ENCODE data around the gene LSM7.
"Not testable (repeated sequence)": the region's sequence is repeated elsewhere in the genome, so short reads cannot be mapped to it uniquely, and the experiment has no call there.

The LSM7 gene

DNA sequence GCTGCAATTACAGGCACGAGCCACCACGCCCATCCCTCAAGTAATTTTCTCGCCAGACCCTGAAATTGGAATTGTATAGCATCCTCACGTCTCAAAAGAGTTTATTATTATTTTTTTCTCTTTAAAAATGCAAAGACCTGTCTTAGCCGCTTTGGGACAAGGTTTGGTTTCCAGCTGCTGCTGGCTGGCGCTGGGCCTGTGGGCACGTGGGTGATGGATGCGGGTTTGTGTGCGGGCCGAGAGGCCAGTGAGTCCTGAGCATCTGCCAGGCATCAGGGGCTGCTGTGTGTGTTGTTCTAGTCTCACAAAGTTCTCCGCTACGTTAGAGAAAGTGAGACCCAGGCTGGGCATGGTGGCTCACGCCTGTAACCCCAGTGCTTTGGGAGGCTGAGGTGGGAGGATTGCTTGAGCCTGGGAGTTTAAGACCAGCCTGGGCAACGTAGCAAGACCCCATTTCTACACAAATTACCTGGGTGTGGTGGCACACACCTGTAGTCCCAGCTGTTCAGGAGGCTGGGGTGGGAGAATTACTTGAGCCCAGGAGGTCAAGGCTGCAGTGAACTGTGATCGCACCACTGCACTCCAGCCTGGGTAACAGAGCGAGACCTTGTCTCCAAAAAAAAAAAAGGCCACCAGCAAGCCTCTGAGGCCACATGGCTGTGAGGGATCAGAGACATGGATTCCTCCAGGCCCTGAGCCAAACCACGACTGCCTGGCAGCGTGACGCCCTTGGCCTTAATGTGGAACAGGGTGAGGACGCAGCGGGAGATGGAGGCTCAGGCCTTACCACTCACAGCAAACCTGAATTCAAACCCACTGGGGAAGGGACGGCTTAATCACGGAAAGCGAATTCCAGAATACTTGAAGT is 27.0 kb upstream of the LSM7 start:
- no peak for DNase-seq (ENCODE audit: low read depth in 2 of 2)

GRCh38 chr19:2354670-2355069 is 26.3 kb upstream of the LSM7 start:
- no peak for DNase-seq (ENCODE audit: low read depth in 2 of 2)

- DNase-seq (ENCODE audit: low read depth in 2 of 2), result no peak
Measured at GRCh38 chr19:2353887-2354592, 25.7 kb upstream of the LSM7 start.

DNA sequence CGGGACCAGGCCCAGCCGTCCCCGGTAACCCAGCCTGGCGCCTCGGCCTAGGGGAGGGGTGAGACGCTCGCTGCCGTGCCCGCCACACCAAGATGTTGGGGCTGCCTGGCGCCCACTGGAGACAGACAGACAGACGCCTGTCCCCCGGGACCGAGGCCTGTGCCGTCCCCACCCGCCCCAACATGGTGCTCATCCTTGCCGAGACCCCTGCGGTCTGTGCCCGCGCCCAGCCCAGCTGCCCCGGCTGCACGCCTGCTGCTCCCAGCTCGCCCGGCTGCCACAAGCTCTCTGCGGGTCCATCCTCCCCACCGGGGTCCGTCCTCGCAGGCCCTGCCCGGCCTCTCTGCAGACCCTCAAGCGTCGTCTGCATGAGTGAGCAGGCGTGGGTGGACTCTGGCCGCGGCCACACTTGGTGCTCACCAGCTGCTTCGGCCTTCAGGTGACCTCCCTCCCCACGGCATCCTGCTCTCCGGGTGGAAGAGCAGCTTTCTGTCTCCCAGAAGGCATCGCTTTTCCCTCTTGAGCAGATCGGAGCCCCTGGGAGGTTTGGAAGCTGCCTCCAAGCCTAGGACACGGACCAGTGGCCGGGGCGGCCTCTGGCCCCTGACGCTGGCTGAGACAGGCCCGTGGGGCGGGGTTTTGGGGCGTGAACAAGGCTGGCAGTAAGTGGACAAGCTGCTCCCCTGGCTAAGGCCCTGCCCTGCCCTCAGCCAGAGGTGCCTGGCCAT is 24.9 kb upstream of the LSM7 start:
- no peak for DNase-seq (ENCODE audit: low read depth in 2 of 2)

DNA sequence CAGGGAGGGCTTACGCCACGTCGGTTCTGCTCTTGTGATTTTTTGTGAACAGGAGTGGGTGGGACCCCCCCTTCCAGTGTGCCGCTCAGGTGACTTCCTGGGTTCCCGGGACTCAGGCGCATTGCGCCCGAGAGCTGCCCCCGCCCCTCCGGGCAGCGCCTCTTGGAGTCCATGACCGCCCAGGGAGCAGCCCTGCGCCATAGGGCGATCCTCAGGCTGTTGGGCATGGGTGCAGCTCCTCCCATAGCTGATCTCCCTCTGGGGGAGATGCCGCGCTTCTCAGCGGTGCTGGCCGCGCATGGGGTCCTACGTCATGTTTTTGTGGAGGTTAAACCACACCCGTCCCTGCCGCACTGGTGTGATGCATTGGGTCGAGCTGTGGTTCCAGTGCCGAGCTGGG is 23.7 kb upstream of the LSM7 start:
- no peak for DNase-seq (ENCODE audit: low read depth in 2 of 2)

- no peak for DNase-seq (ENCODE audit: low read depth in 2 of 2)
Measured at GRCh38 chr19:2351591-2351990, 23.2 kb upstream of the LSM7 start.

- DNase-seq (ENCODE audit: low read depth in 2 of 2), result no peak
Measured at GRCh38 chr19:2350656-2351055, 22.3 kb upstream of the LSM7 start.

GRCh38 chr19:2349818-2350217 is 21.4 kb upstream of the LSM7 start:
- not testable (repeated sequence) for DNase-seq (ENCODE audit: low read depth in 2 of 2)

DNA sequence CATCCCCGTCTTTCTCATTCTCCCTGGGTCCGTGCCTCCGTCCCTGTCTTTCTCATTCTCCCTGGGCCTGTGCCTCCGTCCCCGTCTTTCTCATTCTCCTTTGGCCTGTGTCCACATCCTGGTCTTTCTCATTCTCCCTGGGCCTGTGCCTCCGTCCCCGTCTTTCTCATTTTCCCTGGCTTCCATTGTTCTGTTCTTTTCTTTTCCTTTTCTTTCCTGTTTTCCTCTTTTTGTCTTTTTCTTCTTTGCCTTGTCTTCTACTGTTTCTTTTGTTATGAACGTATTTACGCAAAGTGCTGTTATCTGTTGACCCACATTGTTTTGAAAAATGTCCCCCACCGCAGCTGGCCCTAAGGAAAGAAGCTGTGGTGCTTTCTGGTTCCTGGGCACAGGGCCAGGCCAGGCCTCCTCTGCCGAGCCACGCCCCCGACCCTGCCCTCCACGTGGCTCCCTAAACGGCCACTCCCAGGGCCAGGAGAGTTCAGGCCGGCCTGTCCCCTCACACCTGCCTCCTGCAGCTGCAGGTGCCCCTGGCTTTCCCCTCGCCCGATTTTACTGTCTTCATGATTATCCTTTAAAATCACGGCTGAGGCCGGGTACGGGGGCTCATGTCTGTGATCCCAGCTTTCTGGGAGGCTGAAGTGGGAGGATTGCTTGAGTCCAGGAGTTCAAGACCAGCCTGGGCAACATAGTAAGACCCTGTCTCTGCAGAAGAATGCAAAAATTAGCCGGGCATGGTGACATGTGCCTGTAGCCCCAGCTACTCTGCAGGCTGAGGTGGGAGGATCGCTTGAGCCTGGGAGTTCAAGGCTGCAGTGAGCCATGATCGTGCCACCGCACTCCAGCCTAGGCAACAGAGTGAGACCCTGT is 17.6 kb upstream of the LSM7 start:
- no peak for DNase-seq (ENCODE audit: low read depth in 2 of 2)

- no peak for DNase-seq (ENCODE audit: low read depth in 2 of 2)
Measured at GRCh38 chr19:2345076-2345475, 16.7 kb upstream of the LSM7 start.

- no peak for DNase-seq (ENCODE audit: low read depth in 2 of 2)
Measured at GRCh38 chr19:2344381-2344870, 16.0 kb upstream of the LSM7 start.

GRCh38 chr19:2343289-2343982 is 15.1 kb upstream of the LSM7 start:
- no peak for DNase-seq (ENCODE audit: low read depth in 2 of 2)

- no peak for DNase-seq (ENCODE audit: low read depth in 2 of 2)
Measured at GRCh38 chr19:2342656-2343288, 14.4 kb upstream of the LSM7 start.

DNA sequence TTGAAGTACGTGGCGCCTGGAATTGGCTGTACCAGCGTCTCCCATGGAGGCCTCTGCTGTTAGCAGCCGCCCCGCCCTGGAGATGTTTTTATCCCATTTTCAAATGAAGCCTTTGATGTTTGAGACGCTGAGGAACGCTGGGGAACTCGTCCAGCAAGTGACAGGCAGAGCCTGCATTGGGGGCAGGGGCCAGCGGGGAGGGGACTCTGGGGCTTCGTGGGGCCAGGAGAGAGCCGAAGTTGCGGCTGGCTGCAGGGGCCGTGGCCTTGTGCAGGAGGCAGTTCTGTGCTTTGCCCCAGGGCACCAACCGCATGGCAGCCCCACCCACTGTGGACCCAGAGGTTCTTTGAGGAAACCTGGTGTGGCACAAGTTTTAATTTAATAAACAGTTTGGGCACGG is 13.6 kb upstream of the LSM7 start:
- DNase-seq (ENCODE audit: low read depth in 2 of 2), result no peak

DNA sequence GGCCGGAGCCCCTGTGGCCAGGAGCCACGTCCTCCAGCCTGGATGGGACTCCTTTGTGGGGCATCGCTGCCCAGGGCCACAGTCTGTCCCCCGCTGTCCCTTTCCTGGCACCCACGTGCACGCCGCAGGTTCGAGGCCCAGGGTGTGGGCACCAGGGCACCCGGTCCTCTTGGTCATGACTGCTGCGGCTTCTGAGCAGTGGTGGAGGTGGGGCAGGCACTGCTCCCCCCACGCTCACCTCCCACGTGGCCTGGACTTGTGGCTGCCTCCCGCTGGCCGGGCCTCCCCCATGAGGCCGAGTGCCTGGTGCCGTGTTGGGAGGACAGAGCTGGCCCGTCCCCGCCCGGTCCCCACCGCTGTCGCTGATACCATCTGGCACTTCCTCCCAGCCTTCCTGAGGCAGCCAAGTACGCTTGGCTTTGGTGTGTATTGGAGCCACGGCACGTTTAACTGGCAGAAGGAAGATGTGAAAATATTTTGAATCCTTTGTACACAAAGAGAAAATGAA is 12.9 kb upstream of the LSM7 start:
- no peak for DNase-seq (ENCODE audit: low read depth in 2 of 2)

DNA sequence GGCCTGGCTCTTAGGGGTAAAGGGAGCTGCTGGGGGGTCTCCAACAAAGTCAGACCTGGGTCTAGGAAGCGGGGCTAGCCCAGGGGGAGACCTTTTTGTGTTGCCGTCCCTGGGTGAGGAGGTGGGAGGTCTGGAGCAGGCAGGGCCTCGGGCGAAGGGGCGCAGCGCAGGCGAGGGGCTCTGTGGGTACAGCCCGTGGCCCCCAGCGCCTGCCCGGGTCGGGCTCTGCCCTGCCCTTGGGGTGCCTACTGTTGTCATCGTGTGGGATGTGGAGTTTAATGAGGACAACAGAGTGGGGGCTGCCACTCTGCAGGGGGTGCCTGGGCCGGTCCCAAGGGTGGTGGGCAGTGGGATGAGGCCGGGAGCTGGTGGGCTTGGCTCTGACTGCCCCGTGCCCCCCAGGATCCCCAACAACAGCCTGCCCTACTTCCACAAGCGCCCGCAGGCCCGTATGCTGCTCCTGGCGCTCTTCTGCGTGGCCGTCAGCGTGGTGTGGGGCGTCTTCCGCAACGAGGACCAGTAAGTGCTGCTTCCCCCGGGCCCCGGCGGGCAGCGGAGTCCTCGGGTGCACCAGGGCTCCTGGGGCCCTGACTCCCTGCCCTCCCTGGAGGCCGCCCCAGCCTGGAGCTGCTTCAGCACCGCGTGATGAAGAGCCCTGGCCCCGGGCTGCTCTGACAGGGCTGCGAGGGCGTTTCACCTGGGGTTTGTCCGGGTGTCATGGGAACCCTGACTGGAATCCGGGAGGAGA is 12.3 kb upstream of the LSM7 start:
- no peak for DNase-seq (ENCODE audit: low read depth in 2 of 2)

- DNase-seq (ENCODE audit: low read depth in 2 of 2), result no peak
Measured at GRCh38 chr19:2339644-2340310, 11.4 kb upstream of the LSM7 start.

GRCh38 chr19:2338751-2339643 is 10.6 kb upstream of the LSM7 start:
- no peak for DNase-seq (ENCODE audit: low read depth in 2 of 2)
